DND-41 (cell line): ENCODE data around the gene RTKN2.

Experiments
- ATAC-seq: fragments of 200-7000 bp; cut with Tn5 transposase; 3 replicates; pipeline ENCODE4 v1.9.1; 2021; ENCODE audit warnings: low read depth; ENCODE audit not compliant: insufficient read depth
- DNase-seq: peaks from one replicate; pipeline ENCODE4 v3.0.0-alpha.2; 2020
- H2AFZ ChIP-seq: 2 replicates; pipeline ENCODE4 v1.6.0; 2012; ENCODE audit warnings: low read depth, low read length
- H3K27ac ChIP-seq: 2 replicates; pipeline ENCODE4 v1.5.1; 2012; ENCODE audit warnings: low read length, inconsistent platforms
- H3K27me3 ChIP-seq: fragments of 200-600 bp; sonication (generic); 2 replicates; pipeline ENCODE4 v1.6.0; 2012; ENCODE audit warnings: low read length, mild to moderate bottlenecking, inconsistent platforms; ENCODE audit not compliant: insufficient read depth, poor library complexity
- H3K36me3 ChIP-seq: 2 replicates; pipeline ENCODE4 v1.5.1; 2012; ENCODE audit warnings: low read length, inconsistent platforms; ENCODE audit not compliant: insufficient read depth
- H3K4me1 ChIP-seq: 2 replicates; pipeline ENCODE4 v1.5.1; 2012; ENCODE audit warnings: mild to moderate bottlenecking, low read length; ENCODE audit not compliant: insufficient read depth
- H3K4me2 ChIP-seq: 2 replicates; pipeline ENCODE4 v1.6.0; 2012; ENCODE audit warnings: mild to moderate bottlenecking, moderate library complexity, low read length, inconsistent platforms; ENCODE audit not compliant: insufficient read depth
- H3K4me3 ChIP-seq, 2 experiments: fragments of 200-600 bp in 1 of 2; shearing (Covaris generic) in 1 of 2; 2 replicates each; pipeline ENCODE4 v1.5.1; 2012 to 2016; ENCODE audit warnings: inconsistent platforms in 2 of 2, low read length in 2 of 2, mild to moderate bottlenecking in 2 of 2, low read depth in 1 of 2, moderate library complexity in 1 of 2
- H3K79me2 ChIP-seq: 2 replicates; pipeline ENCODE4 v1.6.0; 2012; ENCODE audit warnings: low read length, inconsistent platforms; ENCODE audit not compliant: insufficient read depth
- H3K9ac ChIP-seq: 2 replicates; pipeline ENCODE4 v1.6.0; 2012; ENCODE audit warnings: low read depth, mild to moderate bottlenecking, inconsistent platforms, low read length, moderate library complexity
- H3K9me3 ChIP-seq: 2 replicates; pipeline ENCODE4 v1.5.1; 2012; ENCODE audit warnings: low read length, moderate library complexity, mild to moderate bottlenecking, inconsistent platforms; ENCODE audit not compliant: insufficient read depth, severe bottlenecking
- H4K20me1 ChIP-seq: 2 replicates; pipeline ENCODE4 v1.6.0; 2012; ENCODE audit warnings: low read length; ENCODE audit not compliant: insufficient read depth
- CTCF ChIP-seq: IDR thresholded peaks from 2 replicates; pipeline ENCODE4 v1.5.1; 2012; ENCODE audit warnings: borderline replicate concordance, low read length, moderate library complexity, mild to moderate bottlenecking; ENCODE audit not compliant: poor library complexity, severe bottlenecking; ENCODE audit errors: extremely low read depth
- EZH2 ChIP-seq: IDR thresholded peaks from 3 replicates; pipeline ENCODE4 v1.6.1; 2012; ENCODE audit warnings: borderline replicate concordance, low read depth, mild to moderate bottlenecking, moderate library complexity, low read length, inconsistent platforms; ENCODE audit not compliant: severe bottlenecking

RTKN2 gene

GRCh38 chr10:62217683-62218082, 51.0 kb downstream of the RTKN2 start:
- H3K4me3 ChIP-seq, result no peak overlapping the region
- DNase-seq, result no peak
- no peaks in the 10 kb centered on the region for H4K20me1 ChIP-seq
- no peaks in the 10 kb centered on the region for H3K79me2 ChIP-seq
- no peaks in the 10 kb centered on the region for H3K4me1 ChIP-seq
- no peaks in the 10 kb centered on the region for H3K9me3 ChIP-seq
- H3K9ac ChIP-seq, result no peak overlapping the region
- no peak overlapping the region for H2AFZ ChIP-seq
- no peaks in the 10 kb centered on the region for H3K27me3 ChIP-seq
- ATAC-seq, result no peak
- no peak for TF ChIP-seq CTCF
- no peak for TF ChIP-seq EZH2
- no peak overlapping the region for H3K4me2 ChIP-seq
- H3K27ac ChIP-seq, result no peak overlapping the region
- H3K36me3 ChIP-seq, result no peaks in the 10 kb centered on the region

- ATAC-seq, result no peak
- no peak overlapping the region for H3K4me3 ChIP-seq
- DNase-seq, result no peak
- H4K20me1 ChIP-seq, result no peaks in the 10 kb centered on the region
- H3K9me3 ChIP-seq, result no peaks in the 10 kb centered on the region
- no peak overlapping the region for H3K4me2 ChIP-seq
- no peak overlapping the region for H3K27ac ChIP-seq
- H3K79me2 ChIP-seq, result no peaks in the 10 kb centered on the region
- no peaks in the 10 kb centered on the region for H3K27me3 ChIP-seq
- no peak overlapping the region for H3K9ac ChIP-seq
- no peaks in the 10 kb centered on the region for H3K4me1 ChIP-seq
- no peaks in the 10 kb centered on the region for H3K36me3 ChIP-seq
- H2AFZ ChIP-seq, result no peak overlapping the region
- no peak for TF ChIP-seq CTCF
Observed at GRCh38 chr10:62214364-62214874, 54.2 kb downstream of the RTKN2 start.

GRCh38 chr10:62205750-62206399, 62.8 kb downstream of the RTKN2 start:
- no peaks in the 10 kb centered on the region for H4K20me1 ChIP-seq
- no peaks in the 10 kb centered on the region for H3K4me1 ChIP-seq
- H3K4me3 ChIP-seq, result no peak overlapping the region
- H3K79me2 ChIP-seq, result no peaks in the 10 kb centered on the region
- ATAC-seq, result no peak
- H3K9me3 ChIP-seq, result no peaks in the 10 kb centered on the region
- no peak for DNase-seq
- H3K4me2 ChIP-seq, result no peak overlapping the region
- no peak overlapping the region for H3K27ac ChIP-seq
- H3K9ac ChIP-seq, result no peak overlapping the region
- no peaks in the 10 kb centered on the region for H3K27me3 ChIP-seq
- no peak overlapping the region for H2AFZ ChIP-seq
- TF ChIP-seq CTCF (no peak), EZH2 (no peak)
- no peaks in the 10 kb centered on the region for H3K36me3 ChIP-seq
